ENCODE data around the gene KRT85.

- no peak for TF ChIP-seq CTCF (IDR thresholded peaks at IDR 0.05; ENCODE audit: insufficient read depth, low read depth, low read length)
- no peak for TF ChIP-seq EZH2 (IDR thresholded peaks at IDR 0.05; ENCODE audit: insufficient read depth, low read length)
These were observed 36.3 kb upstream of the KRT85 start for GRCh38 chr12:52403561-52403960.

Measured in astrocyte (in vitro differentiated cells and primary cell).